Osteoblast (primary cell): ENCODE data around the gene STAT4. TPM values are rescaled to one million over a fixed set of nuclear protein-coding genes. Genes with fewer than 3 reads are reported as not detected.

Experiments
- DNase-seq: peaks from one replicate; pipeline ENCODE4 v3.0.0; 2011; ENCODE audit warnings: low spot score, mixed read lengths; ENCODE audit not compliant: insufficient read length; ENCODE audit errors: missing footprints
- H2AFZ ChIP-seq: 2 replicates; pipeline ENCODE4 v1.6.0; 2011; ENCODE audit warnings: mild to moderate bottlenecking, low read length
- H3K27ac ChIP-seq: 2 replicates; pipeline ENCODE4 v1.5.1; 2011; ENCODE audit warnings: mild to moderate bottlenecking, low read depth, low read length, moderate library complexity
- H3K27me3 ChIP-seq: 2 replicates; pipeline ENCODE4 v1.6.0; 2012; ENCODE audit warnings: mild to moderate bottlenecking, control low read depth, inconsistent platforms, low read length, moderate library complexity; ENCODE audit not compliant: insufficient read depth
- H3K36me3 ChIP-seq: 2 replicates; pipeline ENCODE4 v1.5.1; 2011; ENCODE audit warnings: mild to moderate bottlenecking, low read length, control low read depth, moderate library complexity; ENCODE audit not compliant: insufficient read depth
- H3K4me1 ChIP-seq: 2 replicates; pipeline ENCODE4 v1.5.1; 2011; ENCODE audit warnings: mild to moderate bottlenecking, low read length, control low read depth, moderate library complexity; ENCODE audit not compliant: insufficient read depth
- H3K4me2 ChIP-seq: 2 replicates; pipeline ENCODE4 v1.6.0; 2011; ENCODE audit warnings: mild to moderate bottlenecking, low read length; ENCODE audit not compliant: insufficient read depth
- H3K4me3 ChIP-seq: fragments of 200-600 bp; sonication (generic); 3 replicates; pipeline ENCODE4 v1.5.1; 2012; ENCODE audit warnings: mild to moderate bottlenecking, low read length, inconsistent platforms; ENCODE audit not compliant: insufficient read depth
- H3K79me2 ChIP-seq: 2 replicates; pipeline ENCODE4 v1.6.0; 2012; ENCODE audit warnings: mild to moderate bottlenecking, low read length, control low read depth, inconsistent platforms; ENCODE audit not compliant: insufficient read depth
- H3K9me3 ChIP-seq: 2 replicates; pipeline ENCODE4 v1.5.1; 2011; ENCODE audit warnings: low read depth, low read length, control low read depth
- H4K20me1 ChIP-seq: 2 replicates; pipeline ENCODE4 v1.6.0; 2012; ENCODE audit warnings: mild to moderate bottlenecking, low read length, control low read depth; ENCODE audit not compliant: insufficient read depth
- CTCF ChIP-seq: IDR thresholded peaks from 2 replicates; pipeline ENCODE4 v1.5.1; 2011; ENCODE audit warnings: mild to moderate bottlenecking, low read depth, low read length, moderate library complexity; ENCODE audit errors: extremely low read depth
- total RNA-seq: library from RNA; depleted of rRNA; stranded (reverse); fragments of >200 nt; gene quantifications from 2 replicates; pipeline ENCODE4 v1.2.3, GENCODE V29; 2012

STAT4 gene
- total RNA-seq, 1 donor: 16.6 TPM

DNA sequence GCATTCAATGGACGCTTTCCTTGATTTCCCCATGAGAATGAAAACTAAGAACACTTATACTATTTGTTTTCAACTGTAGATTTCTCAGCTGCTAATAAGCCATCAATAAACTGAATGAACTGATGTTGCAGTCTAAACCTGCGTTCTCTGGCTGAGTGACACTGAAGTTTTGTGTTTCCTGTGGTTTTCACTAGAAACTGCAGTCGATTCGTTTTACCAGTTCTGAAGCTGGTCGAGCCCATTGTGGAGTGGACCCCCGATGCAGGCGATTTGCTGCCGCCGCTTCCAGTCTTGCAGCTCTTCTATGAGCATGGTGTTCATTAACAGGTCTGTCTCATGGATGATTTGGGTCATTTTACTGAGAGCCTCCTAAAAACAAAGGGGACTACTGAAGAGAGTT lies 86.2 kb downstream of the STAT4 start:
- no peaks in the 10 kb centered on the region for H3K9me3 ChIP-seq
- no peak overlapping the region for H3K4me2 ChIP-seq
- H3K27ac ChIP-seq: no peak overlapping the region
- H3K4me3 ChIP-seq: no peak overlapping the region
- peaks cover 4% of the 10 kb centered on the region for H3K4me1 ChIP-seq
- no peaks in the 10 kb centered on the region for H4K20me1 ChIP-seq
- no peaks in the 10 kb centered on the region for H3K36me3 ChIP-seq
- no peaks in the 10 kb centered on the region for H3K27me3 ChIP-seq
- no peak for TF ChIP-seq CTCF
- no peak for DNase-seq
- no peaks in the 10 kb centered on the region for H3K79me2 ChIP-seq
- H2AFZ ChIP-seq: no peak overlapping the region

GRCh38 chr2:191063584-191063983 lies 87.2 kb downstream of the STAT4 start:
- no peaks in the 10 kb centered on the region for H3K36me3 ChIP-seq
- no peak overlapping the region for H3K4me2 ChIP-seq
- no peaks in the 10 kb centered on the region for H3K79me2 ChIP-seq
- H2AFZ ChIP-seq: no peak overlapping the region
- H3K4me1 ChIP-seq: peaks cover 4% of the 10 kb centered on the region
- no peak for TF ChIP-seq CTCF
- no peak overlapping the region for H3K4me3 ChIP-seq
- DNase-seq: no peak
- no peaks in the 10 kb centered on the region for H3K27me3 ChIP-seq
- no peaks in the 10 kb centered on the region for H3K9me3 ChIP-seq
- no peaks in the 10 kb centered on the region for H4K20me1 ChIP-seq
- no peak overlapping the region for H3K27ac ChIP-seq

GRCh38 chr2:191061381-191061980 lies 89.3 kb downstream of the STAT4 start:
- H3K4me2 ChIP-seq: no peak overlapping the region
- H3K36me3 ChIP-seq: no peaks in the 10 kb centered on the region
- no peak overlapping the region for H3K27ac ChIP-seq
- H3K4me3 ChIP-seq: no peak overlapping the region
- H3K79me2 ChIP-seq: no peaks in the 10 kb centered on the region
- no peak overlapping the region for H2AFZ ChIP-seq
- no peaks in the 10 kb centered on the region for H3K9me3 ChIP-seq
- no peaks in the 10 kb centered on the region for H4K20me1 ChIP-seq
- no peak for DNase-seq
- peaks cover 3% of the 10 kb centered on the region for H3K4me1 ChIP-seq
- no peak for TF ChIP-seq CTCF
- no peaks in the 10 kb centered on the region for H3K27me3 ChIP-seq

DNA sequence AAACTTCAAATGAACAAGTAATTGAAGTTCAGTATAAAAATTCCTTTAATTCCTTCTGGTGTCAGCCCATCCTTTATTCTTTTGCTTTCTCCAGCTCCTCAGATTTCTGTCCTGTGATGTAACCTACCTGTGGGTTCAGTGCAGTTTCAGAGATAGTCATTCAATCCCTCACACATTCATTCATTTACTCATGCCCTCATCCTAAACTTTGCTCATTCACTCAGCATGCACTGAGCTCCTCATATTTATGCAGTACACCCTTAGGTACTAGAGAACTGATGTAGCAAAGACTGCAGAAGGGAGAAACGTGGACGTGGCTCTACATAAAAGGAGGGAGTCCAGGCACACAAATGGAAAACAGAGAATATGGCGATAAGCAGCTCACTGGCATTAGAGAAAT lies 91.5 kb downstream of the STAT4 start:
- Histone ChIP-seq H3K9me3 (no peaks in the 10 kb centered on the region), H2AFZ (no peak overlapping the region), H3K27ac (no peak overlapping the region), H3K4me1 (no peaks in the 10 kb centered on the region), H3K79me2 (no peaks in the 10 kb centered on the region), H3K27me3 (no peaks in the 10 kb centered on the region), H3K4me3 (no peak overlapping the region), H4K20me1 (no peaks in the 10 kb centered on the region), H3K4me2 (no peak overlapping the region), H3K36me3 (no peaks in the 10 kb centered on the region)
- TF ChIP-seq CTCF: no peak
- no peak for DNase-seq
